Tibial artery (tissue), 4 donors: ENCODE measurements around the gene ZSCAN10.

Experiments used
- DNase-seq, 2 donors: peaks; one replicate each; pipeline ENCODE4 v3.0.0-alpha.2; 2019
- H3K27ac ChIP-seq, 2 donors: fragments of 200-600 bp; sonication (generic) in 1 of 2; 1 replicate in 1 of 2; 2 replicates in 1 of 2; pipeline ENCODE4 v1.5.1; 2018 to 2019; ENCODE audit warnings: mild to moderate bottlenecking in 1 of 2
- H3K27me3 ChIP-seq, 2 donors: fragments of 200-600 bp; sonication (generic) in 1 of 2; one replicate each; pipeline versions ENCODE4 v1.5.1 to v1.6.0; 2016 to 2019
- H3K36me3 ChIP-seq, 3 donors: fragments of 200-600 bp; sonication (generic) in 2 of 3; one replicate each; pipeline ENCODE4 v1.5.1; 2016 to 2019; ENCODE audit warnings: mild to moderate bottlenecking in 2 of 3
- H3K4me1 ChIP-seq, 4 donors: fragments of 200-600 bp; sonication (generic) in 2 of 4; 1 replicate in 3 of 4; 2 replicates in 1 of 4; pipeline ENCODE4 v1.5.1; 2016 to 2019
- H3K4me3 ChIP-seq, 2 donors: fragments of 200-600 bp; sonication (generic) in 1 of 2; 1 replicate in 1 of 2; 2 replicates in 1 of 2; pipeline ENCODE4 v1.5.1; 2018 to 2019; ENCODE audit warnings: mild to moderate bottlenecking in 2 of 2
- H3K9me3 ChIP-seq, 3 donors: fragments of 200-600 bp; sonication (generic) in 1 of 3; one replicate each; pipeline ENCODE4 v1.5.1; 2016 to 2019
- intact Hi-C: fragments of 100-400 bp; cut with DNase I; formaldehyde crosslinking; loops from one replicate; pipeline ENCODE4 v1.15.0; 2023; ENCODE audit warnings: low total_unique reads
- TF ChIP-seq, protein P1 (sequence below), 2 experiments: fragments of 200-600 bp in 1 of 2; fragments of 450-650 bp in 1 of 2; IDR thresholded peaks; one replicate each; pipeline ENCODE4 v1.5.1; 2017 to 2019; ENCODE audit warnings: antibody characterized with exemption in 2 of 2, mild to moderate bottlenecking in 1 of 2, moderate library complexity in 1 of 2

Gene ZSCAN10

GRCh38 chr16:3049921-3050481 is 49.1 kb downstream of the ZSCAN10 start:
- H3K27me3 ChIP-seq = peaks cover 15 to 70% of the 10 kb centered on the region in 2 donors
- peaks cover 0 to 4% (median 0%) of the 10 kb centered on the region in 3 donors for H3K36me3 ChIP-seq
- TF ChIP-seq, protein P1, sequence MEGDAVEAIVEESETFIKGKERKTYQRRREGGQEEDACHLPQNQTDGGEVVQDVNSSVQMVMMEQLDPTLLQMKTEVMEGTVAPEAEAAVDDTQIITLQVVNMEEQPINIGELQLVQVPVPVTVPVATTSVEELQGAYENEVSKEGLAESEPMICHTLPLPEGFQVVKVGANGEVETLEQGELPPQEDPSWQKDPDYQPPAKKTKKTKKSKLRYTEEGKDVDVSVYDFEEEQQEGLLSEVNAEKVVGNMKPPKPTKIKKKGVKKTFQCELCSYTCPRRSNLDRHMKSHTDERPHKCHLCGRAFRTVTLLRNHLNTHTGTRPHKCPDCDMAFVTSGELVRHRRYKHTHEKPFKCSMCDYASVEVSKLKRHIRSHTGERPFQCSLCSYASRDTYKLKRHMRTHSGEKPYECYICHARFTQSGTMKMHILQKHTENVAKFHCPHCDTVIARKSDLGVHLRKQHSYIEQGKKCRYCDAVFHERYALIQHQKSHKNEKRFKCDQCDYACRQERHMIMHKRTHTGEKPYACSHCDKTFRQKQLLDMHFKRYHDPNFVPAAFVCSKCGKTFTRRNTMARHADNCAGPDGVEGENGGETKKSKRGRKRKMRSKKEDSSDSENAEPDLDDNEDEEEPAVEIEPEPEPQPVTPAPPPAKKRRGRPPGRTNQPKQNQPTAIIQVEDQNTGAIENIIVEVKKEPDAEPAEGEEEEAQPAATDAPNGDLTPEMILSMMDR (IDR thresholded peaks at IDR 0.05) = no peak
- no peak for DNase-seq
- peaks cover 0 to 23% (median 19%) of the 10 kb centered on the region in 4 donors for H3K4me1 ChIP-seq
- H3K4me3 ChIP-seq = no peak overlapping the region
- H3K9me3 ChIP-seq = no peaks in the 10 kb centered on the region
- no peak overlapping the region for H3K27ac ChIP-seq
- intact Hi-C loops = no loop called here

- H3K9me3 ChIP-seq = no peaks in the 10 kb centered on the region
- H3K27ac ChIP-seq = no peak overlapping the region
- H3K4me1 ChIP-seq = peaks cover 0 to 23% (median 19%) of the 10 kb centered on the region in 4 donors
- peaks cover 15 to 95% of the 10 kb centered on the region in 2 donors for H3K27me3 ChIP-seq
- no peaks in the 10 kb centered on the region for H3K36me3 ChIP-seq
- H3K4me3 ChIP-seq = no peak overlapping the region
- TF ChIP-seq, protein P1 (IDR thresholded peaks at IDR 0.05) = no peak
- intact Hi-C loops = no loop called here
- DNase-seq = no peak
Measured at GRCh38 chr16:3047387-3047720, 51.7 kb downstream of the ZSCAN10 start.

- no peak for DNase-seq
- Histone ChIP-seq H3K27ac (no peak overlapping the region), H3K4me3 (peak overlapping the region; percentile 25 to 53), H3K36me3 (no peaks in the 10 kb centered on the region), H3K9me3 (no peaks in the 10 kb centered on the region), H3K4me1 (peaks cover 0 to 23% (median 19%) of the 10 kb centered on the region in 4 donors), H3K27me3 (peaks cover 15 to 91% of the 10 kb centered on the region in 2 donors)
- intact Hi-C loops = no loop called here
- TF ChIP-seq, protein P1 (IDR thresholded peaks at IDR 0.05) = no peak
Measured at GRCh38 chr16:3046641-3047386, 52.3 kb downstream of the ZSCAN10 start.

GRCh38 chr16:3045758-3046640 is 53.1 kb downstream of the ZSCAN10 start, which contains the start of gene MMP25:
MMP25 (plus strand) TSS chr16:3046561; CDS start chr16:3046918, 357 bp downstream.
- peak within 1 kb of the TSS; percentile 25 to 53 for H3K4me3 ChIP-seq
- peaks cover 0 to 23% (median 19%) of the 10 kb centered on the region in 4 donors for H3K4me1 ChIP-seq
- H3K27ac ChIP-seq = no peak within 1 kb of the TSS

DNA sequence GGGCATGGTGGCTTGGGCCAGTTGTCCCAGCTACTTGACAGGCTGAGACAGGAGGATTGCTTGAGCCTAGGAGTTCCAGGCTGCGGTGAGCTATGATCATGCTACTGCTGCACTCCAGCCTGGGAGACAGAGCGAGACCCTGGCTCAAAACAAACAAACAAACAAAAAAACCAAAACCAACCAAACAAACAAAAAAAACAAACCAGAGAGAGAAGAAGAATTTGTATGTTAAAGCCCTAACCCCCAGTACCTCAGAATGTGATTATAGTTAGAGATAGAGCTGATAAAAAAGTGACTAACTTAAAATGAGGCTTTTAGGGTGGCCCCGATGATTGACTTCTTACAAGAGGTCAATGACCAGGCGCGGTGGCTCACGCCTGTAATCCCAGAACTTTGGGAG is 54.4 kb downstream of the ZSCAN10 start:
- Histone ChIP-seq H3K4me3 (no peak overlapping the region), H3K27me3 (peaks cover 15 to 84% of the 10 kb centered on the region in 2 donors), H3K36me3 (no peaks in the 10 kb centered on the region), H3K27ac (no peak overlapping the region), H3K9me3 (no peaks in the 10 kb centered on the region), H3K4me1 (peaks cover 0 to 23% (median 19%) of the 10 kb centered on the region in 4 donors)
- intact Hi-C loops = no loop called here
- TF ChIP-seq, protein P1 (IDR thresholded peaks at IDR 0.05) = no peak
- no peak for DNase-seq

More at GRCh38 chr16:3045758-3046640, 53.1 kb downstream of the ZSCAN10 start, which contains the start of gene MMP25:
- intact Hi-C loops = no loop called here
- Histone ChIP-seq H3K36me3 (no peaks in the 10 kb centered on the region), H3K9me3 (no peaks in the 10 kb centered on the region), H3K27me3 (peaks cover 15 to 87% of the 10 kb centered on the region in 2 donors)
- DNase-seq = no peak
- TF ChIP-seq, protein P1 (IDR thresholded peaks at IDR 0.05) = no peak
